Bronchus fibroblast of lung (primary cell): ENCODE data around the gene RGS13. TPM values are rescaled to one million over a fixed set of nuclear protein-coding genes. Genes with fewer than 3 reads are reported as not detected.

Source experiments
- total RNA-seq: library from RNA; depleted of rRNA; stranded (reverse); fragments of >200 nt; gene quantifications from 2 replicates; pipeline ENCODE4 v1.2.3, GENCODE V29; 2015

RGS13 gene, protein sequence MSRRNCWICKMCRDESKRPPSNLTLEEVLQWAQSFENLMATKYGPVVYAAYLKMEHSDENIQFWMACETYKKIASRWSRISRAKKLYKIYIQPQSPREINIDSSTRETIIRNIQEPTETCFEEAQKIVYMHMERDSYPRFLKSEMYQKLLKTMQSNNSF
- total RNA-seq, result not detected in 2 replicates

DNA sequence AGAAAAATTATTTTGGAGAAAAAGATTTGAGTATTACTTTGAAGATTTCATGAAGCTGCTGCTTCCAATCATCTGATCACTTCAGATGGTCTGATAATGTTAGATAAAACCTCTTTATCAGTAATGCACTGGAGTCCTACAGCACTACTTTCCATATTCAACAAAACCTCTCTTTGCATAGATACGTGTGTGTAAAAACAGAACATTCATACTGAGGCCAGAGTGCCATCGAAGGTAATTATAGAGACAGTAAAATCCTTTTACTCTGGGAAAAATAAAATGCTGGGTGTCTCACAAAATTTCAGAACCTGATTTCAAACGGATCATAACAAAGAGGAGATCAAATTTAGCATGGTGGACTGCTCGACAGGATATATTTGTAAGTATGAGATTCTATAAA, at the start of gene RGS13:
Gene RGS13 (plus strand): TSS at position 209 of the 400 bp plus-strand sequence. CDS start 8,188 bp downstream, outside the sequence.

Other genes starting within 250 kb of the RGS13 start
- gene RGS1, start 60.4 kb upstream of the RGS13 start, total RNA-seq, result not detected in 2 replicates
- gene RGS2, start 172.9 kb downstream of the RGS13 start, total RNA-seq, result 7.1 and 9.9 TPM in 2 replicates